ENCODE results near the gene CDK16.
"Not testable (repeated sequence)": the region's sequence is repeated elsewhere in the genome, so short reads cannot be mapped to it uniquely, and the experiment has no call there.

The CDK16 gene

GRCh38 chrX:47257620-47258019 lies 39.1 kb downstream of the CDK16 start:
- DNase-seq: not testable (repeated sequence)

GRCh38 chrX:47264483-47265173 lies 46.1 kb downstream of the CDK16 start:
- DNase-seq: no peak

- no peak for DNase-seq
These were observed 48.2 kb downstream of the CDK16 start for GRCh38 chrX:47266643-47267042.

- DNase-seq: no peak
These were observed 53.5 kb downstream of the CDK16 start for GRCh38 chrX:47272013-47272408.

GRCh38 chrX:47273011-47273730 lies 54.7 kb downstream of the CDK16 start:
- no peak for DNase-seq

- no peak for DNase-seq
These were observed 60.2 kb downstream of the CDK16 start for GRCh38 chrX:47278691-47279090.

All from activated CD4-positive, CD25-positive, alpha-beta regulatory T cell (primary cell).